ENCODE measurements around the gene EMC6.
A peak's percentile ranks its signal among the peaks of the same experiment; 100 is the strongest.

Gene EMC6

GRCh38 chr17:3656755-3657587 is 11.6 kb upstream of the EMC6 start:
- DNase-seq, result no peak

DNA sequence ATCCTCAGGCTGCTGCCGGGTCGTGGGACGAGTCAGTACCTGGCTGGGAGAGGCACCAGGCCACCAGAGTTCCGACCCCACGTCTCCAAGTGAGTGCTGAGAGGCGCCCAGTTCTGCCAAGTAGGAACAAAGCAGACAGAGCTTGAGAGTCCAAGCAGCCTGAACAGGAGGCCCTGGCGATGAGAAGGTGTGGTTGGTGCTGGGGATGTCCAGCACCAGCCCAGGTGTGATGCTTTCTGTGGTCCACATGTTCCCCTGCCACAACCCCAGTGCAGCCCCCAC is 11.1 kb upstream of the EMC6 start:
- DNase-seq, result no peak

DNA sequence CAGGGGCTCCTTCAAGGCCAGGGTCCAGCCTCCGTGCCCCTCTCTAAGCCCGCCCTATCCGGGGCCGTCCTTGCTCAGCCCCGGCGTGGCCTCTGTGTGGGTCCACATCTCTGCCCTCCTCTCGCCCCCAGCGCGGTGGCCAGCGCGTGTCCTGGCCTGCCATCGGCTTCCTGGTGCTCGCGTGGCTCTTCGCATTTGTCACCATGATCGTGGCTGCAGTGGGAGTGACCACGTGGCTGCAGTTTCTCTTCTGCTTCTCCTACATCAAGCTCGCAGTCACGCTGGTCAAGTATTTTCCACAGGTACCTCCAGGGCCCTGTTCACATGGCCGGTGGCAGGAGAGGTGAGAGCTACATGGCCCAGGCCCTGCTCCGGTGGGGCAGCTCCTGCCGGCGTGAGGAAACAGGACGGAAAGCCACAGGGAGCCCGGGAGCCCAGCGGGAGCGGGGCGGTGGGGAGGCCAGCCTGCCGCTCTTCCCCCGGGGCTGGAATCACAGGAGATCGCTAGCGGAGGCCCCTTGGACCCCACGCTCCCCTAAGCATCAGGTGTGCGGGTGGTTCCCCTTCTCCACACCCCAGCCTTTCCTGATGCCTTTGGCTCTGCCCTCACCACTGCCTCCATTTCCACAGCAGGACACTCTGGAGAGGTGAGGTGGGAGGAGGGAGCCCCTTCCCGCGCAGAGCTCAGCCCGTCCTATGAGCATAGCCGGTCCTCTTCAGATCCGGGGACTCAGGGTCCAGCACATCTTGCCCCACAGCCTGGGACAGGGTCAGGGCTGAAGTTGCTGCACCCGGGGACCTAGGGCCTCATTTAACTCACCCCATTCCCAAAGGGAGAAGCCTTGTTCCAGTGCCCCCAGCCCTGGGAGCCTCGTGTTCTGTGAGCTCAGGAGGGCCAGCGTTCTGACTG is 10.5 kb upstream of the EMC6 start:
- no peak for DNase-seq

GRCh38 chr17:3658784-3659449 is 9.7 kb upstream of the EMC6 start:
- DNase-seq, result no peak

- no peak for DNase-seq
Observed at GRCh38 chr17:3659541-3660111, 9.0 kb upstream of the EMC6 start.

GRCh38 chr17:3660311-3660891 is 8.2 kb upstream of the EMC6 start:
- DNase-seq, result no peak

DNA sequence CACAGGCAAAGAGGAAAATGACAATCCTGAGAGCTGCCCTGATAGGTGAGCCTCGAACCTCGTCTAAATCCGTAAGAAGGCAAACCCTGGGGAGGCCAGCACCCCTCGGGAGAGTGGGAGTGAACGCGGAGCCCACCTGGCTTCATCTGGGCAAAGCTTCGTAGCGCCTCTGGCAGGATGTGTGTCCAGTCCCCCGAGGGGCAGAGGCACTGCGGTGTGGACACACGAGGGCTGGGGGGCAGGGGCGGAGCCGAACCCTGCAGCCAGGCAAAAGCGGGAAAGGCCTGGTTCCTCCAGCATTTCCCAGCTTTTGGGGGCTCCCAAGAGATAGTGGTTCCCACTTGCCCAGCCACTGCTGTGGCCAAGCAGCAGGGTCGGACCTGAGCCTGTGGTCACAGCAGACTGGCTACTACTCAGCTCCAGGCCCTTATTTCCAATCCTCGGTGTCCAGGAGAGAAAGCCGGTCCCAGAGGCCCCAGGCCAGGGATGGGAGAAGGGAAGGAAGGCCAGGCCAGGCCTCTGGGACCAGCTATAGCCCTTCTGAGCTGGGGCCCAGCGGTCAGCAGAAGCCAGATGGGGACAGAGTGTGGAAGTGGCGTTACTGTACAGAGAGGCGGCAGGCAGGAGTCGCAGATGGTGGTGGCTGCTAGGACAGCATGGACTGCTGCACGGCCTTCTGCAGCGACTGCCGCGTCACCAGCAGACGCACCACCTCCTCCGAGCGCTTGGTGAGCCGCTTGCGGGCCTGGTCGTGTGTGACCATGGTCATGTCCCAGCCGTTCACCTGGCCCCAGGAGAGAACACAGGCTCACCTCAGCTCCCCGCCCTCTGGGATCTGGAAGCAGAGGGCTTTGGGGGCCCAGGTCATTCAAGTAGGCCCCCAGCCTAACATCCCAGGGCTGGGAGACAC is 5.3 kb upstream of the EMC6 start:
- DNase-seq, result no peak

GRCh38 chr17:3665834-3666233 is 2.8 kb upstream of the EMC6 start:
- no peak for DNase-seq

DNA sequence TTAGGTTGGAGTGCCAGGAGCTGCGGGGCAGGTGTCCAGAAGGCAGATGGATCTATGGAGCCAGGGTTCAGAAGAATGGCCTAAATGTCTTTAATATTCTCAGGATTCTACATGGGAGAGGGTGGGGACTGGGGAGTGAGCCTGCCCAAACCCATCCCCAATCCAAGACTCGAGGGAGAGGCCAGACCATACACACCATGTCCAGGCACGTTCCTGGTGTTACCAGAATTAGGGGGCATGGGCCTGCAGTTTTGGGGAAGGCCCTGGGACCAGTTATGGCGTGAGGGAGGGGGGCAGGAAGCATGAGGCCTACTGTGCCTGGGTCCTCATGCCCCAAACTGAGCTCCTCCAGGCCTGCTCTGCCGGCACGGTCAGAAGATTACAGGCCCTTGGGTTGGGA is 2.1 kb upstream of the EMC6 start:
- DNase-seq, result no peak

- peak; percentile 38 to 50 for DNase-seq
Observed at GRCh38 chr17:3667366-3668278, 990 bp upstream of the EMC6 start.

- DNase-seq, result no peak
Observed at GRCh38 chr17:3669085-3669347, 404 bp downstream of the EMC6 start.

GRCh38 chr17:3669548-3669947 is 936 bp downstream of the EMC6 start:
- DNase-seq, result no peak

DNA sequence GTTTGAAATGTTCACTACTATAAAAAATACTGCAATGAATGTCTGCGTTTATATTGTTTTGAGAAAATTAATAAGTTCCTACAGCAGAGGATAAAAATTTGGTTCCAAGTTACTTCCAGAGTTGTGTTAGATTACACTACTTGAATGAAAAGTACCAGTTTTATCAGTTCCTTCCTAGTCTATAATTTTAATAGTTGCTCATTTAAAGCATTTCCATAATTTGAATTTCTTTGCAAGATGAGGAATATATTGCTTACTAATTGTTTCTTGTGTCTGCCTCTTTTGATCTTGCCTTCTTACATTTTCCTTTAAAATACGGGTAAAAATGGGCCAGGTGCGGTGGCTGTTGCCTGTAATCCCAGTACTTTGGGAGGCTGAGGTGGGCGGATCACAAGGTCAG is 4.0 kb downstream of the EMC6 start:
- DNase-seq, result no peak

GRCh38 chr17:3675886-3676285 is 7.3 kb downstream of the EMC6 start:
- no peak for DNase-seq

DNA sequence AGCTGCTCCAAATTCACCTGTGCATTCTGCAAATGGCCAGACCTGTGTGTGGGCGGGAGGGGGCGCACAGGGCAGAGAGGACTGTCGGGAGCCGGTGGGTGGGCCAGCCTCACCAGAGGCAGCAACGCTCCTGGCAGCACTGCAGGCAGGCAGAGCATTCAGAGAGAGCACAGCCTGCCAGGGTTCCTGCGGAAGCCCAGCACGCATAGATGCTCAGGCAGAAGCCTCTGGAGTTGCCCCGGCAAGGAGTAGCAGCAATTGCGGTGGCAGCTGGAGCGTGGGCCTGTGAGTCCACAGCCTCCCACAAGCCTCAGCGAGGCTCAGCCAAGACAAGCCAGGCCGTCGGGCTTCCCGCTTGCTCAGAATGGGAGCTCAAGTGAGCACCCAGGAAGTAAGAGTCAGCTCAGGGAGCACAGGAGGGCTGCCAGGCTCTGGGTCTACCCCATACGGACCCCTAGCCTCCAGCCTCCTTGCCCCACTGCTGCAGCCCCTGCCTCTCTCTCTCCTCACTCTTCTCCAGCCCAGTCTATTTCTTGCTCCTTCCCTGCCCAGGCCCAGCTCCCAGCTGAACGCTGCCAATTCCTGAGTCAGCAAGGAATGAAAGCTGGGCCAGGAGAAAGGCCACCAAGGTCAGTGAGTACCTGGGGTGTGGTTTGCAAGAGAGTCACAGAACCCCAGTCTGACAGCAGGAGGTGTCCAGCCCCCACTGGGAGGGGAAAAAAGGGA is 9.6 kb downstream of the EMC6 start:
- DNase-seq, result no peak

GRCh38 chr17:3678821-3679530 is 10.4 kb downstream of the EMC6 start:
- no peak for DNase-seq

DNA sequence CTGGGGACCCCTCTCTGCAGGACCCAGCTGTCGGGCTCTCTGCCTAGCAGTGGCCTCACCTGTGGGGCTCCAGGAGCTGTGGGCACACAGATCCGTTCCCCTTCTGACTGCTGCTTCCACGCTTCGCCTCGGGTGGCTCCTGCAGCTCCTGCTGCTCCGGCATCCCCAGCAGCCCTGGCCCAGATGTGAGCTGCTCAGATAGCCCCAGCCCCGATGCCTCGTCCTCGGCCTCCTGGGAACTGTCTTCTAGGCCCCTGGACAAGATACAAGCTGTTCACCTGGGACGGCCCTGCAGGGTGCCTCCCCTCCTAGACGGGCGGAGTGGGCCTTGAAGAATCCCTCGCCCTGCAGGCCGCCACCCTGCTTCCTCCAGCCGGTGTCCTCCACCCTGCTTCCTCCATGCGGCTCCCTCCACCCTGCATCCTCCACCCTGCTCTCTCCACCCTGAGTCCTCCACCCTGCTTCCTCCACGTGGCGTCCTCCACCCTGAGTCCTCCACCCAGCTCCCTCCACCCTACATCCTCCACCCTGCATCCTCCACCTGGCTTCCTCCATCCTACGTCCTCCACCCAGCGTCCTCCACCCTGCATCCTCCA is 11.0 kb downstream of the EMC6 start:
- no peak for DNase-seq

GRCh38 chr17:3681057-3681456 is 12.4 kb downstream of the EMC6 start:
- DNase-seq, result no peak

- no peak for DNase-seq
Observed at GRCh38 chr17:3681565-3681964, 13.0 kb downstream of the EMC6 start.

All from NCI-H2081 (cell line).